Right renal pelvis (tissue), 4 donors: Measurements from ENCODE around the gene STK26. TPM values are rescaled to one million over a fixed set of nuclear protein-coding genes. Genes with fewer than 3 reads are reported as not detected.
"Not testable (repeated sequence)": the region's sequence is repeated elsewhere in the genome, so short reads cannot be mapped to it uniquely, and the experiment has no call there.

ENCODE experiments used
- DNase-seq, 4 donors: peaks; one replicate each; pipeline ENCODE4 v3.0.0-alpha.2; 2013; ENCODE audit warnings: low read depth in 4 of 4, low spot score in 3 of 4, missing footprints in 1 of 4
- polyA plus RNA-seq, 4 donors: library from polyadenylated mRNA; unstranded; fragments of 120-200 nt; gene quantifications; one replicate each; pipeline ENCODE4 v1.2.1, GENCODE V29; 2013; ENCODE audit not compliant: insufficient read length in 4 of 4

Gene STK26
- 10 to 100 TPM in 2 of 4 donors, 1 to 10 TPM in 2; 9.6 to 12.2 (median 10.7) TPM for polyA plus RNA-seq

- peak in 3 of 4 donors; percentile 21 to 31 (median 29) for DNase-seq
Observed at GRCh38 chrX:132022967-132023895, at the start of gene STK26. STK26 (plus strand) TSS chrX:132023302; CDS start chrX:132023618, 316 bp downstream.

- DNase-seq = no peak
Observed at GRCh38 chrX:131975851-131976250, 47.3 kb upstream of the STK26 start.

- DNase-seq = no peak
Observed at GRCh38 chrX:131977619-131978018, 45.5 kb upstream of the STK26 start.

- no peak for DNase-seq
Observed at GRCh38 chrX:131979116-131979515, 44.0 kb upstream of the STK26 start.

GRCh38 chrX:131985526-131986049, 37.5 kb upstream of the STK26 start:
- DNase-seq = no peak

- no peak for DNase-seq
Observed at GRCh38 chrX:131987252-131987651, 35.9 kb upstream of the STK26 start.

GRCh38 chrX:131988236-131988635, 34.9 kb upstream of the STK26 start:
- DNase-seq = no peak

- DNase-seq = no peak
Observed at GRCh38 chrX:132001127-132001526, 22.0 kb upstream of the STK26 start.

GRCh38 chrX:132004728-132005127, 18.4 kb upstream of the STK26 start:
- no peak for DNase-seq

- no peak for DNase-seq
Observed at GRCh38 chrX:132009350-132009749, 13.8 kb upstream of the STK26 start.

GRCh38 chrX:132010213-132010612, 12.9 kb upstream of the STK26 start:
- not testable (repeated sequence) for DNase-seq

GRCh38 chrX:132015875-132016274, 7.2 kb upstream of the STK26 start:
- no peak for DNase-seq

- DNase-seq = no peak
Observed at GRCh38 chrX:132016628-132017430, 6.3 kb upstream of the STK26 start.

GRCh38 chrX:132017431-132018185, 5.5 kb upstream of the STK26 start:
- DNase-seq = no peak

GRCh38 chrX:132022198-132022966, 720 bp upstream of the STK26 start:
- no peak for DNase-seq

GRCh38 chrX:132023896-132024386, 839 bp downstream of the STK26 start:
- DNase-seq = no peak

GRCh38 chrX:132025041-132025440, 1.9 kb downstream of the STK26 start:
- no peak for DNase-seq

- DNase-seq = no peak
Observed at GRCh38 chrX:132030264-132030663, 7.2 kb downstream of the STK26 start.

GRCh38 chrX:132031867-132032266, 8.8 kb downstream of the STK26 start:
- DNase-seq = no peak
